K562 (cell line): ENCODE results near the gene RALGPS1. TPM values are rescaled to one million over a fixed set of nuclear protein-coding genes. Genes with fewer than 3 reads are reported as not detected.

Experiments used
- ATAC-seq: fragments of 200-7000 bp; cut with Tn5 transposase; 3 replicates; pipeline ENCODE4 v1.9.1; 2020; ENCODE audit warnings: moderate library complexity
- BruUV-seq: library from RNA; stranded (reverse); fragments of 400-500 nt; replicated peaks from 2 replicates; lab custom pipeline; 2021; lab: Mats Ljungman, UMichigan
- CTCF ChIA-PET: fragments of 300-600 bp; formaldehyde crosslinking; extraction: SDS; loops from one replicate; lab custom pipeline; 2021; ENCODE audit warnings: low intra/inter-chr PET ratio; lab: Yijun Ruan, JAX
- POLR2A ChIA-PET: fragments of 300-600, 350-650 bp; sonication (Branson Sonifier 250); formaldehyde crosslinking; extraction: SDS; loops from one replicate; lab custom pipeline; 2021; ENCODE audit warnings: antibody characterized with exemption, inconsistent platforms; lab: Yijun Ruan, JAX
- DNase-seq, 4 experiments: peaks; one replicate each; pipeline versions ENCODE4 v3.0.0 to v3.0.0-alpha.2; 2011 to 2018; ENCODE audit warnings: low spot score in 3 of 4, mixed read lengths in 3 of 4; ENCODE audit errors: extremely low read depth in 1 of 4
- FAIRE-seq: peaks from 2 replicates; lab custom pipeline; 2011; peaks lifted over from hg19 to GRCh38; lab: Jason Lieb, UNC
- H2AFZ ChIP-seq: 2 replicates; pipeline ENCODE4 v1.6.0; 2011; ENCODE audit warnings: low read depth, low read length, control low read depth, inconsistent platforms
- H3K27ac ChIP-seq: fragments of 200-600 bp; 3 replicates; pipeline ENCODE4 v1.8.0; 2011; ENCODE audit warnings: low read depth, mild to moderate bottlenecking, control low read depth, inconsistent platforms, low read length, moderate library complexity, mixed read lengths; ENCODE audit errors: extremely low read depth
- H3K27me3 ChIP-seq, 2 experiments: fragments of 300-600 bp in 1 of 2; 2 replicates in 1 of 2; 3 replicates in 1 of 2; pipeline versions ENCODE4 v1.6.0 to v1.8.0; 2011; ENCODE audit warnings: inconsistent platforms in 2 of 2, low read length in 2 of 2, mild to moderate bottlenecking in 1 of 2, mixed read lengths in 1 of 2, moderate library complexity in 1 of 2; ENCODE audit not compliant: control insufficient read depth in 2 of 2, insufficient read depth in 2 of 2
- H3K36me3 ChIP-seq: fragments of 300-600 bp; 3 replicates; pipeline ENCODE4 v1.8.0; 2011; ENCODE audit warnings: mild to moderate bottlenecking, low read length, inconsistent platforms; ENCODE audit not compliant: control insufficient read depth, insufficient read depth
- H3K4me1 ChIP-seq, 2 experiments: fragments of 200-600 bp in 1 of 2; replicated peaks in 1 of 2; 2 replicates in 1 of 2; 3 replicates in 1 of 2; pipeline versions ENCODE4 v1.5.1 to v1.8.0; 2011; ENCODE audit warnings: inconsistent platforms in 2 of 2, low read length in 2 of 2, mild to moderate bottlenecking in 1 of 2, mixed read lengths in 1 of 2, moderate library complexity in 1 of 2; ENCODE audit not compliant: control insufficient read depth in 2 of 2, insufficient read depth in 2 of 2
- H3K4me2 ChIP-seq: 2 replicates; pipeline ENCODE4 v1.6.1; 2011; ENCODE audit warnings: low read length, control low read depth, inconsistent platforms, mixed read lengths; ENCODE audit not compliant: insufficient read depth
- H3K4me3 ChIP-seq: fragments of 200-600 bp; sonication (generic), shearing (Covaris generic); 2 replicates; pipeline ENCODE4 v1.5.1; 2016; ENCODE audit warnings: control low read depth, inconsistent platforms
- H3K79me2 ChIP-seq: fragments of 200-600 bp; 3 replicates; pipeline ENCODE4 v1.8.0; 2011; ENCODE audit warnings: low read length, inconsistent platforms; ENCODE audit not compliant: control insufficient read depth, insufficient read depth
- H3K9ac ChIP-seq, 2 experiments: 2 replicates each; pipeline versions ENCODE4 v1.6.0 to v1.6.1; 2011; ENCODE audit warnings: low read depth in 2 of 2, low read length in 2 of 2, control low read depth in 1 of 2, inconsistent platforms in 1 of 2, mild to moderate bottlenecking in 1 of 2, mixed read lengths in 1 of 2; ENCODE audit not compliant: insufficient read depth in 1 of 2
- H3K9me1 ChIP-seq: one replicate; pipeline ENCODE4 v1.6.0; 2011; ENCODE audit warnings: inconsistent platforms, mild to moderate bottlenecking, low read length, moderate library complexity; ENCODE audit not compliant: control insufficient read depth, insufficient read depth
- H3K9me3 ChIP-seq: replicated peaks from 2 replicates; pipeline ENCODE4 v1.5.1; 2011; ENCODE audit warnings: low read depth, low read length, inconsistent platforms; ENCODE audit not compliant: control insufficient read depth, insufficient read depth
- H4K20me1 ChIP-seq: replicated peaks from 2 replicates; pipeline ENCODE4 v1.6.1; 2011; ENCODE audit warnings: low read length, inconsistent platforms, mixed read lengths; ENCODE audit not compliant: control insufficient read depth, insufficient read depth
- ATF1 ChIP-seq, 2 experiments: fragments of 450-650 bp in 1 of 2; IDR thresholded peaks; 2 replicates each; pipeline ENCODE4 v1.6.1; 2016; ENCODE audit warnings: missing compliant biosample characterization in 1 of 2, missing genetic modification characterization in 1 of 2
- CREB1 ChIP-seq, 2 experiments: sonication (generic) in 1 of 2; formaldehyde crosslinking in 1 of 2; IDR thresholded peaks; 2 replicates each; pipeline versions ENCODE4 v1.6.1 to v1.8.0; 2012 to 2022; ENCODE audit warnings: inconsistent platforms in 1 of 2, mild to moderate bottlenecking in 1 of 2, missing genetic modification reagents in 1 of 2, moderate library complexity in 1 of 2
- GTF2F1 ChIP-seq: IDR thresholded peaks from 2 replicates; pipeline ENCODE4 v1.6.1; 2011; ENCODE audit warnings: low read depth, low read length, improper control_type of control experiment
- HDAC3 ChIP-seq: fragments of 450-650 bp; IDR thresholded peaks from 2 replicates; pipeline ENCODE4 v1.6.1; 2018; ENCODE audit warnings: borderline replicate concordance, mild to moderate bottlenecking, moderate library complexity; ENCODE audit not compliant: partially characterized antibody
- JUND ChIP-seq, 2 experiments: IDR thresholded peaks; 2 replicates in 1 of 2; 3 replicates in 1 of 2; pipeline ENCODE4 v1.6.1; 2011; ENCODE audit warnings: borderline replicate concordance in 2 of 2, low read depth in 2 of 2, low read length in 2 of 2, improper control_type of control experiment in 1 of 2, missing biosample characterization in 1 of 2, missing genetic modification characterization in 1 of 2, missing genetic modification reagents in 1 of 2
- NEUROD1 ChIP-seq: fragments of 150-350 bp; IDR thresholded peaks from 2 replicates; pipeline ENCODE4 v1.6.1; 2014; ENCODE audit warnings: borderline replicate concordance, low read length, low read depth; ENCODE audit not compliant: partially characterized antibody
- SIX5 ChIP-seq, 2 experiments: IDR thresholded peaks; 2 replicates each; pipeline ENCODE4 v1.6.1; 2011; ENCODE audit warnings: low read length in 2 of 2, borderline replicate concordance in 1 of 2, low read depth in 1 of 2, mild to moderate bottlenecking in 1 of 2, moderate library complexity in 1 of 2; ENCODE audit not compliant: insufficient read depth in 1 of 2
- SMC3 ChIP-seq: conservative IDR thresholded peaks from 2 replicates; pipeline ENCODE4 v1.6.1; 2011; ENCODE audit warnings: low read depth, low read length, improper control_type of control experiment; ENCODE audit not compliant: insufficient read depth
- ZBTB17 ChIP-seq: fragments of 450-650 bp; formaldehyde crosslinking; IDR thresholded peaks from 2 replicates; pipeline ENCODE4 v1.4.0; 2020; ENCODE audit warnings: mild to moderate bottlenecking
- ZNF3 ChIP-seq: fragments of 250-450 bp; sonication (Bioruptor Pico); IDR thresholded peaks from 2 replicates; pipeline ENCODE4 v1.5.0; 2021; ENCODE audit warnings: mild to moderate bottlenecking, moderate library complexity
- ZNF311 ChIP-seq: fragments of 250-450 bp; sonication (Bioruptor Pico); IDR thresholded peaks from 2 replicates; pipeline ENCODE4 v1.4.0; 2020; ENCODE audit warnings: mild to moderate bottlenecking, moderate library complexity
- WGBS: fragments of 100-300 bp; shearing (Covaris generic); methylation state at CpG from one replicate; pipeline ENCODE4 v1.1.6; 2016; ENCODE audit warnings: low coverage, mixed read lengths; ENCODE audit not compliant: insufficient coverage; ENCODE audit errors: missing lambda C conversion rate; 5-methylcytosine and 5-hydroxymethylcytosine counted together
- in situ Hi-C: fragments of 300-500 bp; cut with MboI; formaldehyde crosslinking; loops from 4 replicates; pipeline ENCODE4 v1.15.0; 2018; ENCODE audit warnings: inconsistent platforms, mixed read lengths
- intact Hi-C: fragments of 100-400 bp; cut with micrococcal nuclease; formaldehyde crosslinking; loops from 2 replicates; pipeline ENCODE4 v1.14.2; 2022
- polyA plus RNA-seq, 8 experiments: library from polyadenylated mRNA; depleted of rRNA in 4 of 8; stranded (reverse) in 5 of 8; unstranded in 3 of 8; fragments of >200 nt; fragmentation: Nextera tagmentation in 2 of 8; fragmentation: Illumina TruSeq in 1 of 8; extraction: Ambion mirVana in 2 of 8; extraction: Trizol in 1 of 8; gene quantifications; 2 replicates each; pipeline versions ENCODE4 v1.2.1 to v1.2.3, GENCODE V29; 2011 to 2014; ENCODE audit warnings: inconsistent platforms in 1 of 8, missing spikeins in 1 of 8
- total RNA-seq, 7 experiments: library from RNA; depleted of rRNA in 6 of 7; stranded (reverse); fragments of >200 nt in 6 of 7; fragmentation: Illumina TruSeq in 2 of 7; extraction: Trizol in 2 of 7; gene quantifications; 2 replicates each; pipeline versions ENCODE4 v1.2.1 to v1.2.3, GENCODE V29; 2011 to 2021; ENCODE audit warnings: low replicate concordance in 1 of 7
- TF ChIP-seq, protein P1 (sequence below): fragments of 250-450 bp; sonication (Bioruptor Pico); IDR thresholded peaks from 2 replicates; pipeline ENCODE4 v1.8.0; 2022; ENCODE audit warnings: moderate library complexity, mild to moderate bottlenecking, inconsistent platforms
- TF ChIP-seq, protein P2 (sequence below): fragments of 450-650 bp; IDR thresholded peaks from 2 replicates; pipeline ENCODE4 v1.6.1; 2017; ENCODE audit warnings: antibody characterized with exemption, mild to moderate bottlenecking

RALGPS1 gene
- total and polyA plus RNA-seq, 9 of the 15 experiments (the other 6 are each of a cell fraction or from before 2014, with no cell fraction given) = 0.04 to 2.6 (median 1.5) TPM

DNA sequence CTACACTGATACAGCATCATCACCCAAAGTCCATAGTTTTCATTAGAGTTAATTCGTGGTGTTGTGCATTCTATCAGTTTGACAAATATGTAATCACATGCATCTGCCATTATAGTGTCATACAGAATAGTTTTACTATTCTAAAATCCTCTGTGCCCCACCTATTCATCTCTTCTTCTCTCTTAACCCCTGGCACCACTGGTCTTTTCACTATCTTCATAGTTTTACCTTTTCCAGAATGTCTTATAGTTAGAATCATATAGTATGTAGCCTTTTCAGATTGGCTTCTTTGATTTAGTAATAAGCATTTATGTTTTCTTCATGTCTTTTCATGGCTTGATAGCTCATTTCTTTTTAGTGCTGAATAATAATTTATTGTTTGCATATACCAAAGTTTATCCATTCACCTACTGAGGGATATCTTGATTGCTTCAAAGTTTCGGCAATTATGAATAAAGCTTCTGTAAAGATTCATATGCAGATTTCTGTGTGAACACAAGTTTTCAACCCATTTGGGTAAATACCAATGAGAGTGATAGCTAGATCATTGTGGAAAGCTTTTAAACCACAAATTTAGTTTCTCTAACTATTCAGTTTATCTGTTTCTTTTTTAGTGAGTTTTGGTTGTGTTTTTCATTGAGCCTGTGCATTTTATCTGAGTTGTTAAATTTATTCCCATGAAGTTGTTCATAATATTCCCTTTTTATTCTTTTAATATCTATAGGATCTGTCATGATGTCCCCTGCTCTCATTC lies 84.9 kb downstream of the RALGPS1 start:
- FAIRE-seq = no peak
- Histone ChIP-seq H3K36me3 (no peaks in the 10 kb centered on the region), H3K27me3 (no peaks in the 10 kb centered on the region; a peak in 1 of 5 replicates), H3K4me1 (no peaks in the 10 kb centered on the region), H3K27ac (no peak overlapping the region), H2AFZ (no peak overlapping the region), H3K79me2 (no peaks in the 10 kb centered on the region), H3K4me2 (no peak overlapping the region), H3K9me1 (no peaks in the 10 kb centered on the region), H3K4me3 (no peak overlapping the region), H3K9ac (no peak overlapping the region), H4K20me1 (no peaks in the 10 kb centered on the region), H3K9me3 (no peaks in the 10 kb centered on the region)
- ChIA-PET CTCF (no interaction called here), POLR2A (interaction anchor here (0.9 kb wide), 1 partner anchor 19 kb away, joined by 3 read pairs; no protein-coding TSS in a partner anchor)
- in situ Hi-C loops = no loop called here
- 11% methylated on average over 2 of the region's 2 CpGs for WGBS
- no peak for ATAC-seq
- intact Hi-C loops = no loop called here
- no TSS peak for BruUV-seq
- DNase-seq = no peak
- TF ChIP-seq, protein P1, sequence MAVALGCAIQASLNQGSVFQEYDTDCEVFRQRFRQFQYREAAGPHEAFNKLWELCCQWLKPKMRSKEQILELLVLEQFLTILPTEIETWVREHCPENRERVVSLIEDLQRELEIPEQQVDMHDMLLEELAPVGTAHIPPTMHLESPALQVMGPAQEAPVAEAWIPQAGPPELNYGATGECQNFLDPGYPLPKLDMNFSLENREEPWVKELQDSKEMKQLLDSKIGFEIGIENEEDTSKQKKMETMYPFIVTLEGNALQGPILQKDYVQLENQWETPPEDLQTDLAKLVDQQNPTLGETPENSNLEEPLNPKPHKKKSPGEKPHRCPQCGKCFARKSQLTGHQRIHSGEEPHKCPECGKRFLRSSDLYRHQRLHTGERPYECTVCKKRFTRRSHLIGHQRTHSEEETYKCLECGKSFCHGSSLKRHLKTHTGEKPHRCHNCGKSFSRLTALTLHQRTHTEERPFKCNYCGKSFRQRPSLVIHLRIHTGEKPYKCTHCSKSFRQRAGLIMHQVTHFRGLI (CRISPR knock-in tag) = no peak
- TF ChIP-seq NEUROD1 (no peak), ZNF311 (no peak), SMC3 (no peak), CREB1 (IDR thresholded peaks at IDR 0.05) (no peak), CREB1 (CRISPR knock-in tag; IDR thresholded peaks at IDR 0.05) (no peak), HDAC3 (no peak), SIX5 (IDR thresholded peaks at IDR 0.05; ENCODE audit: borderline replicate concordance in 1 of 2, insufficient read depth in 1 of 2, low read depth in 1 of 2, low read length in 2 of 2) (no peak), GTF2F1 (no peak), ZNF3 (CRISPR knock-in tag) (no peak), ZBTB17 (CRISPR knock-in tag) (no peak), JUND (IDR thresholded peaks at IDR 0.05; ENCODE audit: borderline replicate concordance, low read depth, low read length) (no peak), JUND (tag; IDR thresholded peaks at IDR 0.05; ENCODE audit: borderline replicate concordance, low read depth, low read length) (no peak), ATF1 (CRISPR knock-in tag; IDR thresholded peaks at IDR 0.05) (no peak), ATF1 (tag; IDR thresholded peaks at IDR 0.05) (no peak)
- TF ChIP-seq, protein P2, sequence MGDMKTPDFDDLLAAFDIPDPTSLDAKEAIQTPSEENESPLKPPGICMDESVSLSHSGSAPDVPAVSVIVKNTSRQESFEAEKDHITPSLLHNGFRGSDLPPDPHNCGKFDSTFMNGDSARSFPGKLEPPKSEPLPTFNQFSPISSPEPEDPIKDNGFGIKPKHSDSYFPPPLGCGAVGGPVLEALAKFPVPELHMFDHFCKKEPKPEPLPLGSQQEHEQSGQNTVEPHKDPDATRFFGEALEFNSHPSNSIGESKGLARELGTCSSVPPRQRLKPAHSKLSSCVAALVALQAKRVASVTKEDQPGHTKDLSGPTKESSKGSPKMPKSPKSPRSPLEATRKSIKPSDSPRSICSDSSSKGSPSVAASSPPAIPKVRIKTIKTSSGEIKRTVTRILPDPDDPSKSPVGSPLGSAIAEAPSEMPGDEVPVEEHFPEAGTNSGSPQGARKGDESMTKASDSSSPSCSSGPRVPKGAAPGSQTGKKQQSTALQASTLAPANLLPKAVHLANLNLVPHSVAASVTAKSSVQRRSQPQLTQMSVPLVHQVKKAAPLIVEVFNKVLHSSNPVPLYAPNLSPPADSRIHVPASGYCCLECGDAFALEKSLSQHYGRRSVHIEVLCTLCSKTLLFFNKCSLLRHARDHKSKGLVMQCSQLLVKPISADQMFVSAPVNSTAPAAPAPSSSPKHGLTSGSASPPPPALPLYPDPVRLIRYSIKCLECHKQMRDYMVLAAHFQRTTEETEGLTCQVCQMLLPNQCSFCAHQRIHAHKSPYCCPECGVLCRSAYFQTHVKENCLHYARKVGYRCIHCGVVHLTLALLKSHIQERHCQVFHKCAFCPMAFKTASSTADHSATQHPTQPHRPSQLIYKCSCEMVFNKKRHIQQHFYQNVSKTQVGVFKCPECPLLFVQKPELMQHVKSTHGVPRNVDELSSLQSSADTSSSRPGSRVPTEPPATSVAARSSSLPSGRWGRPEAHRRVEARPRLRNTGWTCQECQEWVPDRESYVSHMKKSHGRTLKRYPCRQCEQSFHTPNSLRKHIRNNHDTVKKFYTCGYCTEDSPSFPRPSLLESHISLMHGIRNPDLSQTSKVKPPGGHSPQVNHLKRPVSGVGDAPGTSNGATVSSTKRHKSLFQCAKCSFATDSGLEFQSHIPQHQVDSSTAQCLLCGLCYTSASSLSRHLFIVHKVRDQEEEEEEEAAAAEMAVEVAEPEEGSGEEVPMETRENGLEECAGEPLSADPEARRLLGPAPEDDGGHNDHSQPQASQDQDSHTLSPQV = no peak
